ENCODE data around the gene BLM. TPM values are rescaled to one million over a fixed set of nuclear protein-coding genes. Genes with fewer than 3 reads are reported as not detected.

Gene BLM
- total RNA-seq, 1 experiment from 2014 or later, result 24.6 TPM

GRCh38 chr15:90683876-90684275 lies 33.3 kb upstream of the BLM start:
- Histone ChIP-seq H3K36me3 (ENCODE audit: control insufficient read depth in 1 of 2, insufficient read depth in 2 of 2, low read length in 2 of 2) (no peaks in the 10 kb centered on the region), H3K4me2 (ENCODE audit: low read length) (no peak overlapping the region), H3K4me1 (ENCODE audit: control insufficient read depth in 1 of 2, insufficient read depth in 2 of 2, low read length in 2 of 2) (peaks cover 0 to 17% of the 10 kb centered on the region in 2 experiments; a peak in 1 of 4 replicates), H2AFZ (ENCODE audit: low read depth, low read length, poor library complexity, severe bottlenecking) (no peak overlapping the region), H3K27me3 (ENCODE audit: insufficient read depth, low read length) (no peaks in the 10 kb centered on the region), H3K9me3 (ENCODE audit: control insufficient read depth in 1 of 2, insufficient read depth in 1 of 2, low read depth in 1 of 2, low read length in 2 of 2) (no peaks in the 10 kb centered on the region), H4K20me1 (ENCODE audit: insufficient read depth) (no peaks in the 10 kb centered on the region), H3K9me2 (ENCODE audit: insufficient read depth) (no peaks in the 10 kb centered on the region), H3K9ac (ENCODE audit: low read length) (no peak overlapping the region), H3K4me3 (replicated peaks in 1 of 2; ENCODE audit: low read depth in 1 of 2, low read length in 2 of 2) (no peak overlapping the region), H3K79me2 (ENCODE audit: insufficient read depth, low read length) (no peaks in the 10 kb centered on the region), H3K27ac (ENCODE audit: low read depth, low read length) (no peak overlapping the region)
- ChIA-PET POLR2A (no interaction called here), RAD21 (ENCODE audit: low non-redundant PET in 1 of 2, low total read pairs in 2 of 2, uncharacterized antibody in 2 of 2, unreplicated experiment in 2 of 2) (no interaction called here), CTCF (no interaction called here)
- BruUV-seq (replicated peaks), result no TSS peak
- DNase-seq (ENCODE audit: low read depth, low spot score), result no peak
- TF ChIP-seq, protein P1, sequence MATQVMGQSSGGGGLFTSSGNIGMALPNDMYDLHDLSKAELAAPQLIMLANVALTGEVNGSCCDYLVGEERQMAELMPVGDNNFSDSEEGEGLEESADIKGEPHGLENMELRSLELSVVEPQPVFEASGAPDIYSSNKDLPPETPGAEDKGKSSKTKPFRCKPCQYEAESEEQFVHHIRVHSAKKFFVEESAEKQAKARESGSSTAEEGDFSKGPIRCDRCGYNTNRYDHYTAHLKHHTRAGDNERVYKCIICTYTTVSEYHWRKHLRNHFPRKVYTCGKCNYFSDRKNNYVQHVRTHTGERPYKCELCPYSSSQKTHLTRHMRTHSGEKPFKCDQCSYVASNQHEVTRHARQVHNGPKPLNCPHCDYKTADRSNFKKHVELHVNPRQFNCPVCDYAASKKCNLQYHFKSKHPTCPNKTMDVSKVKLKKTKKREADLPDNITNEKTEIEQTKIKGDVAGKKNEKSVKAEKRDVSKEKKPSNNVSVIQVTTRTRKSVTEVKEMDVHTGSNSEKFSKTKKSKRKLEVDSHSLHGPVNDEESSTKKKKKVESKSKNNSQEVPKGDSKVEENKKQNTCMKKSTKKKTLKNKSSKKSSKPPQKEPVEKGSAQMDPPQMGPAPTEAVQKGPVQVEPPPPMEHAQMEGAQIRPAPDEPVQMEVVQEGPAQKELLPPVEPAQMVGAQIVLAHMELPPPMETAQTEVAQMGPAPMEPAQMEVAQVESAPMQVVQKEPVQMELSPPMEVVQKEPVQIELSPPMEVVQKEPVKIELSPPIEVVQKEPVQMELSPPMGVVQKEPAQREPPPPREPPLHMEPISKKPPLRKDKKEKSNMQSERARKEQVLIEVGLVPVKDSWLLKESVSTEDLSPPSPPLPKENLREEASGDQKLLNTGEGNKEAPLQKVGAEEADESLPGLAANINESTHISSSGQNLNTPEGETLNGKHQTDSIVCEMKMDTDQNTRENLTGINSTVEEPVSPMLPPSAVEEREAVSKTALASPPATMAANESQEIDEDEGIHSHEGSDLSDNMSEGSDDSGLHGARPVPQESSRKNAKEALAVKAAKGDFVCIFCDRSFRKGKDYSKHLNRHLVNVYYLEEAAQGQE (IDR thresholded peaks at IDR 0.05; ENCODE audit: low read depth), result no peak
- TF ChIP-seq CBX3 (IDR thresholded peaks at IDR 0.05; ENCODE audit: low read depth) (no peak), MAX (IDR thresholded peaks at IDR 0.05) (no peak), SIN3A (IDR thresholded peaks at IDR 0.05; ENCODE audit: low read depth) (no peak), FOSL1 (IDR thresholded peaks at IDR 0.05; ENCODE audit: low read depth) (no peak), ZNF274 (IDR thresholded peaks at IDR 0.05; ENCODE audit: low read depth, low read length) (no peak), CTCF (IDR thresholded peaks at IDR 0.05 in 2 of 3, conservative IDR thresholded peaks at IDR 0.05 in 1 of 3; ENCODE audit: borderline replicate concordance in 1 of 3, insufficient read depth in 1 of 3, low read depth in 2 of 3, low read length in 2 of 3) (no peak), SRF (IDR thresholded peaks at IDR 0.05; ENCODE audit: low read depth) (no peak), YY1 (IDR thresholded peaks at IDR 0.05; ENCODE audit: extremely low read depth, insufficient replicate concordance, low read depth, low read length) (no peak)
- no peak for ATAC-seq
- intact Hi-C loops (cut with micrococcal nuclease), result no loop called here

Measured in HCT116 (cell line).